ENCODE measurements around the gene SEPSECS.

SEPSECS gene

GRCh38 chr4:25155947-25156346 lies 4.3 kb downstream of the SEPSECS start:
- no peak for DNase-seq (ENCODE audit: low spot score)

- DNase-seq (ENCODE audit: low spot score): no peak
Observed at GRCh38 chr4:25154594-25155265, 5.5 kb downstream of the SEPSECS start.

GRCh38 chr4:25146076-25146475 lies 14.2 kb downstream of the SEPSECS start:
- DNase-seq (ENCODE audit: low spot score): no peak

GRCh38 chr4:25144870-25145481 lies 15.3 kb downstream of the SEPSECS start:
- no peak for DNase-seq (ENCODE audit: low spot score)

- DNase-seq (ENCODE audit: low spot score): no peak
Observed at GRCh38 chr4:25142468-25142867, 17.8 kb downstream of the SEPSECS start.

GRCh38 chr4:25141592-25141991 lies 18.7 kb downstream of the SEPSECS start:
- no peak for DNase-seq (ENCODE audit: low spot score)

- DNase-seq (ENCODE audit: low spot score): no peak
Observed at GRCh38 chr4:25133132-25133531, 27.1 kb downstream of the SEPSECS start.

- DNase-seq (ENCODE audit: low spot score): no peak
Observed at GRCh38 chr4:25131926-25132325, 28.3 kb downstream of the SEPSECS start.

GRCh38 chr4:25131381-25131780 lies 28.9 kb downstream of the SEPSECS start:
- no peak for DNase-seq (ENCODE audit: low spot score)

- DNase-seq (ENCODE audit: low spot score): no peak
Observed at GRCh38 chr4:25129917-25130316, 30.3 kb downstream of the SEPSECS start.

- DNase-seq (ENCODE audit: low spot score): no peak
Observed at GRCh38 chr4:25128671-25129070, 31.6 kb downstream of the SEPSECS start.

- no peak for DNase-seq (ENCODE audit: low spot score)
Observed at GRCh38 chr4:25123236-25123635, 37.0 kb downstream of the SEPSECS start.

- no peak for DNase-seq (ENCODE audit: low spot score)
Observed at GRCh38 chr4:25120146-25120940, 39.9 kb downstream of the SEPSECS start.

- no peak for DNase-seq (ENCODE audit: low spot score)
Observed at GRCh38 chr4:25117716-25118472, 42.4 kb downstream of the SEPSECS start.

- no peak for DNase-seq (ENCODE audit: low spot score)
Observed at GRCh38 chr4:25117274-25117673, 43.0 kb downstream of the SEPSECS start.

GRCh38 chr4:25113915-25114904 lies 46.0 kb downstream of the SEPSECS start:
- DNase-seq (ENCODE audit: low spot score): peak; percentile 11

GRCh38 chr4:25112995-25113380 lies 47.3 kb downstream of the SEPSECS start:
- DNase-seq (ENCODE audit: low spot score): no peak

GRCh38 chr4:25112366-25112994 lies 47.8 kb downstream of the SEPSECS start:
- DNase-seq (ENCODE audit: low spot score): no peak

- DNase-seq (ENCODE audit: low spot score): no peak
Observed at GRCh38 chr4:25111648-25112196, 48.5 kb downstream of the SEPSECS start.
